Activated CD4-positive, alpha-beta memory T cell treated with anti-CD3 and anti-CD28 coated beads for 36 hours (primary cell): ENCODE data around the gene TTC7B. TPM values are rescaled to one million over a fixed set of nuclear protein-coding genes. Genes with fewer than 3 reads are reported as not detected.

Experiments used
- CTCF ChIA-PET: fragments of 350-600 bp; sonication (Branson Sonifier 250); formaldehyde crosslinking; loops from one replicate; lab custom pipeline; 2021; ENCODE audit warnings: antibody characterized with exemption, inconsistent platforms; lab: Charles Lee
- POLR2A ChIA-PET: fragments of 350-600 bp; sonication (Branson Sonifier 250); formaldehyde crosslinking; loops from one replicate; lab custom pipeline; 2021; ENCODE audit warnings: antibody characterized with exemption; lab: Charles Lee
- DNase-seq: peaks from one replicate; pipeline ENCODE4 v3.0.0-alpha.2; 2020
- H3K27ac Mint-ChIP-seq: one replicate; pipeline ENCODE4 v1.8.0; 2021; ENCODE audit warnings: mixed read lengths
- H3K27me3 Mint-ChIP-seq: one replicate; pipeline ENCODE4 v1.8.0; 2021; ENCODE audit warnings: mixed read lengths
- H3K36me3 Mint-ChIP-seq: one replicate; pipeline ENCODE4 v1.8.0; 2021; ENCODE audit warnings: mixed read lengths
- H3K4me1 Mint-ChIP-seq: one replicate; pipeline ENCODE4 v1.8.0; 2021; ENCODE audit warnings: low read depth, mixed read lengths
- H3K4me3 Mint-ChIP-seq: one replicate; pipeline ENCODE4 v1.8.0; 2021; ENCODE audit warnings: mild to moderate bottlenecking, mixed read lengths
- H3K9me3 Mint-ChIP-seq: one replicate; pipeline ENCODE4 v1.8.0; 2021; ENCODE audit warnings: mixed read lengths
- intact Hi-C: fragments of 100-400 bp; cut with micrococcal nuclease; formaldehyde crosslinking; loops from one replicate; pipeline ENCODE4 v1.15.1; 2023
- total RNA-seq, 2 experiments: library from RNA; stranded (reverse); gene quantifications; one replicate each; pipeline ENCODE4 v1.2.3, GENCODE V29; 2021

Gene TTC7B
- total RNA-seq, 2 experiments from 2014 or later, result 9.3 to 12.4 TPM

GRCh38 chr14:90742729-90743128 is 73.5 kb downstream of the TTC7B start:
- CTCF ChIA-PET, result interaction anchor here (1.6 kb wide), 1 partner anchor 16 kb away, joined by 3 read pairs; no protein-coding TSS in a partner anchor
- no peaks in the 10 kb centered on the region for H3K4me1 Mint-ChIP-seq

GRCh38 chr14:90742252-90742651 is 74.0 kb downstream of the TTC7B start:
- Mint-ChIP-seq H3K27me3 (no peaks in the 10 kb centered on the region), H3K36me3 (no peaks in the 10 kb centered on the region), H3K4me3 (no peak overlapping the region), H3K9me3 (no peaks in the 10 kb centered on the region), H3K4me1 (no peaks in the 10 kb centered on the region), H3K27ac (no peak overlapping the region)
- CTCF ChIA-PET, result interaction anchor here (1.6 kb wide), 1 partner anchor 16 kb away, joined by 3 read pairs; no protein-coding TSS in a partner anchor
- POLR2A ChIA-PET, result no interaction called here
- intact Hi-C loops, result no loop called here
- no peak for DNase-seq

More at GRCh38 chr14:90742729-90743128, 73.5 kb downstream of the TTC7B start:
- POLR2A ChIA-PET, result no interaction called here
- Mint-ChIP-seq H3K4me3 (no peak overlapping the region), H3K9me3 (no peaks in the 10 kb centered on the region), H3K27me3 (no peaks in the 10 kb centered on the region), H3K27ac (no peak overlapping the region), H3K36me3 (no peaks in the 10 kb centered on the region)
- intact Hi-C loops, result no loop called here
- DNase-seq, result no peak

DNA sequence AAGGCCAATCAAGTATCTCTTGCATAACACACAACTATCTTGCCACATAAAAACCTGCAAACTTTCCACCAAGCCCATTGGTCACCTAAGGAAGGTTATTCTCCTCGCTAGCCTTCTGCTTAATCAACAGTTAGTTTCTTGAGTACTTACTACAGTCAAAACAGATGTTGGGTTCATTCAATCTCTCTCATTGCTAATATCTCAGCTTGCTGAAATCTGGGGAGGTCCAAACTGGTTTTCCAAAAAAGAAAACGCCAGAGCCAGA is 74.6 kb downstream of the TTC7B start:
- CTCF ChIA-PET, result interaction anchor here (0.6 to 1.6 kb wide), 3 partner anchors 12 to 126 kb away, joined by 3 read pairs; no protein-coding TSS in a partner anchor
- no peak overlapping the region for H3K4me3 Mint-ChIP-seq
- intact Hi-C loops, result no loop called here

GRCh38 chr14:90740946-90741681 is 75.1 kb downstream of the TTC7B start:
- ChIA-PET CTCF (interaction anchor here (0.6 to 1.6 kb wide), 3 partner anchors 13 to 126 kb away, joined by 3 read pairs; no protein-coding TSS in a partner anchor), POLR2A (no interaction called here)
- no peaks in the 10 kb centered on the region for H3K9me3 Mint-ChIP-seq

More for the DNA sequence above, 74.6 kb downstream of the TTC7B start:
- Mint-ChIP-seq H3K27ac (no peak overlapping the region), H3K4me1 (no peaks in the 10 kb centered on the region), H3K27me3 (no peaks in the 10 kb centered on the region), H3K36me3 (no peaks in the 10 kb centered on the region), H3K9me3 (no peaks in the 10 kb centered on the region)
- POLR2A ChIA-PET, result no interaction called here
- no peak for DNase-seq

GRCh38 chr14:90740081-90740480 is 76.1 kb downstream of the TTC7B start:
- Mint-ChIP-seq H3K36me3 (no peaks in the 10 kb centered on the region), H3K27me3 (no peaks in the 10 kb centered on the region), H3K9me3 (no peaks in the 10 kb centered on the region), H3K4me3 (no peak overlapping the region), H3K4me1 (no peaks in the 10 kb centered on the region), H3K27ac (no peak overlapping the region)
- intact Hi-C loops, result no loop called here
- POLR2A ChIA-PET, result no interaction called here
- no peak for DNase-seq
- CTCF ChIA-PET, result interaction anchor here (0.6 kb wide), 1 partner anchor 16 kb away, joined by 3 read pairs; no protein-coding TSS in a partner anchor

More at GRCh38 chr14:90740946-90741681, 75.1 kb downstream of the TTC7B start:
- H3K36me3 Mint-ChIP-seq, result no peaks in the 10 kb centered on the region
- DNase-seq, result no peak
- no peaks in the 10 kb centered on the region for H3K4me1 Mint-ChIP-seq
- intact Hi-C loops, result no loop called here
- H3K27ac Mint-ChIP-seq, result no peak overlapping the region
- H3K4me3 Mint-ChIP-seq, result no peak overlapping the region
- no peaks in the 10 kb centered on the region for H3K27me3 Mint-ChIP-seq

DNA sequence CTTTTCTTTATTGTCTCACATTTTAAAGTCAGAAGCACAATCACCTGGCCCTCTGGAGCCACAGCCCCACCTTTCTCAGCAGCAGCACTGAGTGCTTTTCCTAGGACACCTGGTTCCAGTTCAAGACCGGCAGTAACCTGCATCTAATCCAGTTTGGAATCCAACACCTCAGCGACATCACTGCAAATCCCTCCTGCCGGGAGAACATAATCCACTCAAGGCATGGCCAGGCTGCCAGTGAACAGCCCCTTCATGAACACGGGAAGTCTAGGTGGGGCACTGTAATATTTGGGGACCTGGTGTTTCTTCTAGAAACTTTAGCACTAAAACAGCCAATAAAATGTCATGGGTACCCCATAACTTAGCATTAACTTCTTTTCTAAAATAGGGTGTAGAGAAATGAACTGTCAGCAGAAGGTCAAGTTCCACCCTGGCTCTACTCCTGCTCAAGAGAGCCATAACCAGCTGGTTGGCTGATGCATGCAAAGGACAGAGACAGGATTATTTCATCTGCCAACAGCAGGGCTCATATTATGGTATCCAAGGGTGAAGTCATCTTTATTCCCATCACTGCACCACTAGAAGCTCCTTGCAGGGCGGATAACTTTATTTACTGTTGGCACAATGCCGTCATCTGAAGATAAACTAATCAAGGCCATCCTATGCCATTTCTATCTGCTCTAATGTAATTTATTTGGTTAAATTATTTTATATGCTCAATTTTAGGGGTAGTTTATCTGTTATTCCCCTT is 76.7 kb downstream of the TTC7B start:
- intact Hi-C loops, result no loop called here
- Mint-ChIP-seq H3K36me3 (no peaks in the 10 kb centered on the region), H3K27me3 (no peaks in the 10 kb centered on the region), H3K4me3 (no peak overlapping the region), H3K27ac (no peak overlapping the region), H3K9me3 (no peaks in the 10 kb centered on the region), H3K4me1 (no peaks in the 10 kb centered on the region)
- ChIA-PET POLR2A (no interaction called here), CTCF (interaction anchor here (0.6 kb wide), 1 partner anchor 16 kb away, joined by 3 read pairs; no protein-coding TSS in a partner anchor)
- DNase-seq, result no peak

DNA sequence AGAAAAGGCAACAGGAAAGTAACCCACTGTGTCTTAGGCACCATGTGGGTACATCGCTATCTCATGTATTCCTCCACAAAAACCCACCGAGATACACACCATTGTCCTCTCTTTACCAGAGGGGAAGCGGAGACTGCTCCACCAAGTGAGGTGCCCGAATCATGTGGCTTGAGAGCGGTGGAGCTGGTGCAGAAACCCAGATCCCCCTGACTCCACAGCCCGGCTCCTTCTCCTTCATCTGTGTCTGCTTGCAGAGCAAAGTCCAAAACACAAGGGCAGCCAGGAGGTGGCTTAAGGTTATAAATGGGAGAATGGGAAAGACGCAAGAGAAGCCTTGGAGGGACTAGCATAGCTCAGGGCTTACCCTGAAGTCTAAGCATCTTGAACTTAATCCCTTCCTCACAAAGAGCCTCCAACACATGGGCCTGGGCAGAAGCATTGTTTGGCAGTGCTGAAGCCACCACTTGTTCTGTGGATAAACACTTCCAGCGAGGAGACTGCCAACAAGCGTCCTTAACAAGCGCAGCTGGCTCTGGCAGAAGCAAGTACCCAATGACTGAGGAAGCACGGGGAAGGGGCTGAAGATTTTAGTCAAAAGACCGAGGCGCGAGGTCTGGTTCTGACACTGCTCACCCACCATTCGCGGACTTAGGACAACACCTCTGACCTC is 83.0 kb downstream of the TTC7B start:
- H3K36me3 Mint-ChIP-seq, result no peaks in the 10 kb centered on the region
- DNase-seq, result no peak
- H3K4me1 Mint-ChIP-seq, result no peaks in the 10 kb centered on the region
- ChIA-PET CTCF (no interaction called here), POLR2A (no interaction called here)
- no peak overlapping the region for H3K4me3 Mint-ChIP-seq
- no peak overlapping the region for H3K27ac Mint-ChIP-seq
- intact Hi-C loops, result no loop called here
- H3K9me3 Mint-ChIP-seq, result no peaks in the 10 kb centered on the region
- peaks cover 4% of the 10 kb centered on the region for H3K27me3 Mint-ChIP-seq

DNA sequence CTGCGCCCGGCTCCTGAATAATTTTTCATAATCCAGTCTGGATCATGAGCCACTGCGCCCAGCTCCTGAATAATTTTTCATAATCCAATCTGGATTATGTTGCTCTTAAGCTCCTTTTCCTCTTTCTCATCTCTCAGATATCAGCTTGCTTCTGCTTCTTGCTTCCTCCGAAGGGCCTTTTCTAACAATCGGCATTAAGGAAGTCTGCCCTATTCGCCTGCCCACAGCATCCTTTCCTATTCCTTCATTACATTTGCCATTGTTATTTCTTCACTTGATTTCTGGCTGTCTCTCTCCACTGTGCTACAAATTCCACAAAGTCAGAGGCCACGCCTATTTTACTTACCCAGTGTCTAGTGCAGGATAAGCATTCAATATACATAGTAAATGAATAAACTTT is 83.5 kb downstream of the TTC7B start:
- H3K4me3 Mint-ChIP-seq, result no peak overlapping the region
- intact Hi-C loops, result no loop called here
- CTCF ChIA-PET, result interaction anchor here (1.2 kb wide), 1 partner anchor 26 kb away, joined by 5 read pairs; no protein-coding TSS in a partner anchor

GRCh38 chr14:90732139-90732538 is 84.1 kb downstream of the TTC7B start:
- Mint-ChIP-seq H3K27me3 (peaks cover 4% of the 10 kb centered on the region), H3K27ac (no peak overlapping the region), H3K4me3 (no peak overlapping the region), H3K4me1 (no peaks in the 10 kb centered on the region), H3K36me3 (no peaks in the 10 kb centered on the region), H3K9me3 (no peaks in the 10 kb centered on the region)
- intact Hi-C loops, result no loop called here
- DNase-seq, result no peak
- POLR2A ChIA-PET, result no interaction called here
- CTCF ChIA-PET, result interaction anchor here (1.2 kb wide), 2 partner anchors 27 to 35 kb away, joined by 3 to 5 read pairs; no protein-coding TSS in a partner anchor

More for the DNA sequence above, 83.5 kb downstream of the TTC7B start:
- Mint-ChIP-seq H3K4me1 (no peaks in the 10 kb centered on the region), H3K27ac (no peak overlapping the region), H3K27me3 (peaks cover 4% of the 10 kb centered on the region), H3K9me3 (no peaks in the 10 kb centered on the region), H3K36me3 (no peaks in the 10 kb centered on the region)
- no peak for DNase-seq
- POLR2A ChIA-PET, result no interaction called here

GRCh38 chr14:90731487-90731886 is 84.7 kb downstream of the TTC7B start:
- H3K36me3 Mint-ChIP-seq, result no peaks in the 10 kb centered on the region
- DNase-seq, result no peak
- H3K4me3 Mint-ChIP-seq, result no peak overlapping the region
- ChIA-PET POLR2A (interaction anchor here (1.2 kb wide), 1 partner anchor 14 kb away, joined by 3 read pairs; no protein-coding TSS in a partner anchor), CTCF (interaction anchor here (1.2 to 1.3 kb wide), 3 partner anchors 28 to 35 kb away, joined by 3 to 5 read pairs (median 3); no protein-coding TSS in a partner anchor)
- no peaks in the 10 kb centered on the region for H3K4me1 Mint-ChIP-seq
- no peaks in the 10 kb centered on the region for H3K9me3 Mint-ChIP-seq
- peaks cover 4% of the 10 kb centered on the region for H3K27me3 Mint-ChIP-seq
- no peak overlapping the region for H3K27ac Mint-ChIP-seq
- intact Hi-C loops, result no loop called here

GRCh38 chr14:90730206-90730766 is 85.9 kb downstream of the TTC7B start:
- no peak for DNase-seq
- intact Hi-C loops, result no loop called here
- Mint-ChIP-seq H3K27ac (no peak overlapping the region), H3K4me1 (no peaks in the 10 kb centered on the region), H3K27me3 (peaks cover 4% of the 10 kb centered on the region), H3K9me3 (no peaks in the 10 kb centered on the region), H3K4me3 (no peak overlapping the region), H3K36me3 (no peaks in the 10 kb centered on the region)
- CTCF ChIA-PET, result interaction anchor here (1.3 kb wide), 1 partner anchor 30 kb away, joined by 3 read pairs; no protein-coding TSS in a partner anchor
- POLR2A ChIA-PET, result interaction anchor here (1.2 kb wide), 1 partner anchor 12 kb away, joined by 3 read pairs; no protein-coding TSS in a partner anchor
